Pancreas (tissue), 10 donors: ENCODE results near the gene C21orf91. TPM values are rescaled to one million over a fixed set of nuclear protein-coding genes. Genes with fewer than 3 reads are reported as not detected.

Source experiments
- ATAC-seq, 4 donors: fragments of 200-7000 bp; cut with Tn5 transposase; one replicate each; pipeline versions ENCODE4 v1.8.0 to v1.9.1; 2020; ENCODE audit warnings: mild to moderate bottlenecking in 4 of 4, moderate library complexity in 4 of 4
- DNase-seq, 6 donors: peaks; one replicate each; pipeline ENCODE4 v3.0.0-alpha.2; 2020
- FAIRE-seq: peaks from 2 replicates; lab custom pipeline; 2012; peaks lifted over from hg19 to GRCh38; lab: Jason Lieb, UNC
- H3K27ac ChIP-seq, 4 donors: fragments of 200-600 bp; sonication (generic); 1 replicate in 3 of 4; 2 replicates in 1 of 4; pipeline versions ENCODE4 v1.5.0 to v1.8.0; 2020
- H3K27me3 ChIP-seq, 4 donors: fragments of 200-600 bp; one replicate each; pipeline ENCODE4 v1.8.0; 2021
- H3K36me3 ChIP-seq, 3 donors: fragments of 200-600 bp; sonication (generic) in 1 of 3; one replicate each; pipeline versions ENCODE4 v1.5.0 to v1.8.0; 2020 to 2021
- H3K4me1 ChIP-seq, 3 donors: fragments of 200-600 bp; one replicate each; pipeline ENCODE4 v1.8.0; 2021
- H3K4me3 ChIP-seq, 4 donors: fragments of 200-600 bp; sonication (generic) in 2 of 4; one replicate each; pipeline versions ENCODE4 v1.5.0 to v1.8.0; 2020 to 2021
- H3K9me3 ChIP-seq, 4 donors: fragments of 200-600 bp; one replicate each; pipeline ENCODE4 v1.8.0; 2021
- CTCF ChIP-seq, 4 donors: fragments of 200-600 bp; sonication (generic) in 3 of 4; IDR thresholded peaks; one replicate each; pipeline versions ENCODE4 v1.5.0 to v1.8.0; 2021; ENCODE audit warnings: antibody characterized with exemption in 4 of 4
- WGBS, 2 donors: extraction: QIAGEN DNeasy Blood & Tissue Kit; methylation state at CpG; one replicate each; pipeline ENCODE4 v1.1.7; 2013; 5-methylcytosine and 5-hydroxymethylcytosine counted together
- intact Hi-C, 3 donors: fragments of 100-400 bp; cut with DNase I; formaldehyde crosslinking; loops; one replicate each; pipeline versions ENCODE4 v1.11.1 to v1.14.2; 2022
- polyA plus RNA-seq, 2 donors: library from polyadenylated mRNA; stranded (reverse); fragments of 200-250 nt; gene quantifications; one replicate each; pipeline ENCODE4 v1.2.3, GENCODE V29; 2013
- total RNA-seq, 6 donors: library from RNA; stranded (reverse); fragmentation: NEBNext Ultra II Directional in 4 of 6; extraction: Animal tissue kit (Norgen Biotek cat#: 25700) in 4 of 6; gene quantifications; one replicate each; pipeline versions ENCODE4 v1.2.1 to v1.2.4, GENCODE V29; 2021 to 2023
- donor health status: healthy with polysubstance abuse.
- donor health status: DM: no; HTN: no; CAD: no; lungs with moderate emphysema.
- donor health status: DM: no; HTN: no; CAD: no.
- donor health status: control.
- donor health status: control.
- donor health status: Bipolar disorder and iron deficiency.
- donor health status: DM: yes; HTN: yes; CAD: no.
- donor health status: DM: no; HTN: no; CAD: no.
- donor health status: DM: no; HTN: no; CAD: no.
- donor health status: DM: yes; HTN: yes; CAD: no.

Gene C21orf91
- total and polyA plus RNA-seq, 8 donors: 1.1 to 8.1 (median 3.5) TPM

GRCh38 chr21:17853393-17854275, 34.5 kb upstream of the C21orf91 start:
- no peaks in the 10 kb centered on the region for H3K4me1 ChIP-seq
- 49 to 54% methylated on average over 9 of the region's 9 CpGs for WGBS, 2 donors
- DNase-seq (no peak), ATAC-seq (no peak), FAIRE-seq (no peak)
- TF ChIP-seq CTCF (IDR thresholded peaks at IDR 0.05): no peak
- no peaks in the 10 kb centered on the region for H3K36me3 ChIP-seq
- no peaks in the 10 kb centered on the region for H3K9me3 ChIP-seq
- no peak overlapping the region for H3K27ac ChIP-seq
- intact Hi-C loops: no loop called here
- no peaks in the 10 kb centered on the region for H3K27me3 ChIP-seq
- no peak overlapping the region for H3K4me3 ChIP-seq

DNA sequence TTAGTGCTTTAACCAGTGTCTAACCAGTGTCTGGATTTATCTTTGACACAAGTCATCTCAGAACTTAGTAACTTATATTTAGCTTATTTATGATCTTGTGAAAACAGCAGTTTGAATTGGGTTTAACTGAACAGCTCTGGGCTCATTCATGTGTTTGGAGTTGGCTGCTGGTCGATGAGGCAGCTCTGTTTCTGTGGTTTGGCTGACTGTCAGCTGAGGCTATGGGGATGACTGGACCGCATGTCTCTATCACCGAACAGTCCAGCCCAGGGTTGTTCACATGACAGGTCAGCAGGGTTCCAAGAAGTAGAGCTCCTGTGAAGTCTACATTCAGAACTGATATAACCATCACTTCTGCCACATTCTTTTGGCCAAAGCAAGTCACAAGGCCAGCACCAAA, 29.1 kb upstream of the C21orf91 start:
- Histone ChIP-seq H3K9me3 (no peaks in the 10 kb centered on the region), H3K27me3 (no peaks in the 10 kb centered on the region), H3K27ac (no peak overlapping the region), H3K36me3 (no peaks in the 10 kb centered on the region), H3K4me3 (no peak overlapping the region), H3K4me1 (no peaks in the 10 kb centered on the region)
- FAIRE-seq (no peak), ATAC-seq (peak in 2 of 4 donors; percentile 40 to 71), DNase-seq (peak in 3 of 6 donors; percentile 5 to 36 (median 10))
- intact Hi-C loops: no loop called here
- WGBS, 2 donors: 56 to 63% methylated on average over 3 of the region's 3 CpGs
- no peak for TF ChIP-seq CTCF (IDR thresholded peaks at IDR 0.05)

- no peak for TF ChIP-seq CTCF (IDR thresholded peaks at IDR 0.05)
- Histone ChIP-seq H3K9me3 (no peaks in the 10 kb centered on the region), H3K36me3 (no peaks in the 10 kb centered on the region), H3K4me1 (no peaks in the 10 kb centered on the region), H3K4me3 (no peak overlapping the region), H3K27ac (no peak overlapping the region), H3K27me3 (no peaks in the 10 kb centered on the region)
- no peak for DNase-seq
- ATAC-seq: no peak
- FAIRE-seq: no peak
- intact Hi-C loops: no loop called here
These were observed 21.9 kb upstream of the C21orf91 start for GRCh38 chr21:17841103-17841502.

GRCh38 chr21:17834639-17835354, 15.6 kb upstream of the C21orf91 start:
- no peak for TF ChIP-seq CTCF (IDR thresholded peaks at IDR 0.05)
- no peak for DNase-seq
- Histone ChIP-seq H3K4me1 (no peaks in the 10 kb centered on the region), H3K36me3 (no peaks in the 10 kb centered on the region), H3K4me3 (no peak overlapping the region), H3K27me3 (no peaks in the 10 kb centered on the region), H3K27ac (no peak overlapping the region), H3K9me3 (no peaks in the 10 kb centered on the region)
- WGBS, 2 donors: 51 to 57% methylated on average over 4 of the region's 4 CpGs
- no peak for ATAC-seq
- intact Hi-C loops: no loop called here
- no peak for FAIRE-seq
